Liver (tissue), 9 donors: ENCODE data around the gene TYW5. TPM values are rescaled to one million over a fixed set of nuclear protein-coding genes. Genes with fewer than 3 reads are reported as not detected.

Source experiments
- DNase-seq: peaks from one replicate; pipeline ENCODE4 v3.0.0-alpha.2; 2017; ENCODE audit warnings: low spot score
- H3K27ac ChIP-seq, 2 donors: one replicate each; pipeline ENCODE4 v1.7.0; 2013; ENCODE audit warnings: inconsistent platforms in 2 of 2, low read length in 2 of 2, control low read depth in 1 of 2, low read depth in 1 of 2, mild to moderate bottlenecking in 1 of 2
- H3K27me3 ChIP-seq, 4 donors: one replicate each; pipeline versions ENCODE4 v1.6.1 to v1.7.0; 2013; ENCODE audit warnings: low read length in 3 of 4, inconsistent platforms in 1 of 4, mild to moderate bottlenecking in 1 of 4, moderate library complexity in 1 of 4; ENCODE audit not compliant: control insufficient read depth in 4 of 4, insufficient read depth in 4 of 4
- H3K36me3 ChIP-seq, 4 donors: one replicate each; pipeline versions ENCODE4 v1.6.1 to v1.7.0; 2013; ENCODE audit warnings: low read length in 3 of 4, mild to moderate bottlenecking in 3 of 4, low read depth in 1 of 4, moderate library complexity in 1 of 4; ENCODE audit not compliant: control insufficient read depth in 4 of 4, insufficient read depth in 3 of 4
- H3K4me1 ChIP-seq, 4 donors: one replicate each; pipeline versions ENCODE4 v1.6.1 to v1.7.0; 2013; ENCODE audit warnings: low read length in 3 of 4, mild to moderate bottlenecking in 3 of 4, moderate library complexity in 1 of 4; ENCODE audit not compliant: control insufficient read depth in 4 of 4, insufficient read depth in 4 of 4
- H3K4me3 ChIP-seq, 3 donors: one replicate each; pipeline versions ENCODE4 v1.6.1 to v1.7.0; 2013; ENCODE audit warnings: low read length in 3 of 3, control low read depth in 1 of 3, low read depth in 1 of 3, mild to moderate bottlenecking in 1 of 3
- H3K9ac ChIP-seq, 2 donors: one replicate each; pipeline ENCODE4 v1.7.0; 2013; ENCODE audit warnings: low read length in 2 of 2, mild to moderate bottlenecking in 2 of 2, moderate library complexity in 2 of 2, control low read depth in 1 of 2, low read depth in 1 of 2
- H3K9me3 ChIP-seq, 4 donors: one replicate each; pipeline versions ENCODE4 v1.6.1 to v1.7.0; 2013; ENCODE audit warnings: low read length in 3 of 4; ENCODE audit not compliant: control insufficient read depth in 4 of 4
- CTCF ChIP-seq: fragments of 150-350 bp; IDR thresholded peaks from 2 replicates; pipeline ENCODE4 v1.5.1; 2017; ENCODE audit warnings: improper control_type of control experiment, low read depth, low read length; ENCODE audit not compliant: missing input control
- EGR1 ChIP-seq, 2 donors: IDR thresholded peaks; 2 replicates each; pipeline ENCODE4 v1.6.1; 2016 to 2018; ENCODE audit warnings: antibody characterized with exemption in 2 of 2, low read depth in 2 of 2
- FOXA1 ChIP-seq: IDR thresholded peaks from 2 replicates; pipeline ENCODE4 v1.6.1; 2016; ENCODE audit warnings: antibody characterized with exemption
- GABPA ChIP-seq, 2 donors: IDR thresholded peaks in 1 of 2; conservative IDR thresholded peaks in 1 of 2; 2 replicates each; pipeline ENCODE4 v1.6.1; 2016; ENCODE audit warnings: antibody characterized with exemption in 2 of 2, mild to moderate bottlenecking in 1 of 2, moderate library complexity in 1 of 2
- HNF4A ChIP-seq, 2 donors: conservative IDR thresholded peaks; 2 replicates each; pipeline ENCODE4 v1.6.1; 2016; ENCODE audit warnings: antibody characterized with exemption in 2 of 2, mild to moderate bottlenecking in 2 of 2
- HNF4G ChIP-seq: IDR thresholded peaks from 2 replicates; pipeline ENCODE4 v1.6.1; 2016; ENCODE audit warnings: antibody characterized with exemption
- JUND ChIP-seq, 2 donors: IDR thresholded peaks; 2 replicates each; pipeline ENCODE4 v1.6.1; 2016; ENCODE audit warnings: antibody characterized with exemption in 2 of 2
- NR2F2 ChIP-seq: IDR thresholded peaks from 2 replicates; pipeline ENCODE4 v1.6.1; 2016; ENCODE audit warnings: antibody characterized with exemption
- RAD21 ChIP-seq, 2 donors: IDR thresholded peaks; 2 replicates each; pipeline ENCODE4 v1.6.1; 2016; ENCODE audit warnings: antibody characterized with exemption in 2 of 2, mild to moderate bottlenecking in 2 of 2
- YY1 ChIP-seq: IDR thresholded peaks from 2 replicates; pipeline ENCODE4 v1.6.1; 2016; ENCODE audit warnings: antibody characterized with exemption, mild to moderate bottlenecking
- WGBS: extraction: QIAGEN DNeasy Blood & Tissue Kit; methylation state at CpG from one replicate; pipeline ENCODE4 v1.1.7; 2013; 5-methylcytosine and 5-hydroxymethylcytosine counted together
- polyA plus RNA-seq, 2 donors: library from polyadenylated mRNA; stranded (reverse) in 1 of 2; unstranded in 1 of 2; fragments of 200-250 nt in 1 of 2; fragments of >200 nt in 1 of 2; fragmentation: Nextera tagmentation in 1 of 2; extraction: Ambion mirVana in 1 of 2; gene quantifications; one replicate each; pipeline versions ENCODE4 v1.2.1 to v1.2.3, GENCODE V29; 2013 to 2015
- total RNA-seq, 2 donors: library from RNA; depleted of rRNA; stranded (reverse); fragments of >200 nt; gene quantifications; one replicate each; pipeline ENCODE4 v1.2.3, GENCODE V29; 2014
- TF ChIP-seq, protein P1 (sequence below): IDR thresholded peaks from 2 replicates; pipeline ENCODE4 v1.6.1; 2016; ENCODE audit warnings: antibody characterized with exemption
- TF ChIP-seq, protein P2 (sequence below): IDR thresholded peaks from 2 replicates; pipeline ENCODE4 v1.6.1; 2016; ENCODE audit warnings: antibody characterized with exemption
- TF ChIP-seq, protein P3 (sequence below): IDR thresholded peaks from 2 replicates; pipeline ENCODE4 v1.6.1; 2016; ENCODE audit warnings: antibody characterized with exemption
- donor health status: healthy.
- donor health status: healthy.
- donor health status: healthy.
- donor health status: healthy.
- donor health status: healthy.

Gene TYW5
- total and polyA plus RNA-seq, 4 donors, result 2.0 to 6.8 (median 4.9) TPM

- no peak for DNase-seq
- Histone ChIP-seq H3K4me1 (peaks cover 0 to 19% (median 15%) of the 10 kb centered on the region in 4 donors), H3K9ac (peak overlapping the region in 1 of 2 donors; percentile 19), H3K36me3 (no peaks in the 10 kb centered on the region), H3K4me3 (peak overlapping the region; percentile 85 to 96 (median 93)), H3K27me3 (no peaks in the 10 kb centered on the region), H3K27ac (no peak overlapping the region), H3K9me3 (no peaks in the 10 kb centered on the region)
- TF ChIP-seq, protein P1, sequence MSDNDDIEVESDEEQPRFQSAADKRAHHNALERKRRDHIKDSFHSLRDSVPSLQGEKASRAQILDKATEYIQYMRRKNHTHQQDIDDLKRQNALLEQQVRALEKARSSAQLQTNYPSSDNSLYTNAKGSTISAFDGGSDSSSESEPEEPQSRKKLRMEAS, result peak; percentile 12
- TF ChIP-seq YY1, result no peak
- 43% methylated on average over 18 of the region's 18 CpGs for WGBS
Observed at GRCh38 chr2:199910338-199911051, 44.8 kb downstream of the TYW5 start.

DNA sequence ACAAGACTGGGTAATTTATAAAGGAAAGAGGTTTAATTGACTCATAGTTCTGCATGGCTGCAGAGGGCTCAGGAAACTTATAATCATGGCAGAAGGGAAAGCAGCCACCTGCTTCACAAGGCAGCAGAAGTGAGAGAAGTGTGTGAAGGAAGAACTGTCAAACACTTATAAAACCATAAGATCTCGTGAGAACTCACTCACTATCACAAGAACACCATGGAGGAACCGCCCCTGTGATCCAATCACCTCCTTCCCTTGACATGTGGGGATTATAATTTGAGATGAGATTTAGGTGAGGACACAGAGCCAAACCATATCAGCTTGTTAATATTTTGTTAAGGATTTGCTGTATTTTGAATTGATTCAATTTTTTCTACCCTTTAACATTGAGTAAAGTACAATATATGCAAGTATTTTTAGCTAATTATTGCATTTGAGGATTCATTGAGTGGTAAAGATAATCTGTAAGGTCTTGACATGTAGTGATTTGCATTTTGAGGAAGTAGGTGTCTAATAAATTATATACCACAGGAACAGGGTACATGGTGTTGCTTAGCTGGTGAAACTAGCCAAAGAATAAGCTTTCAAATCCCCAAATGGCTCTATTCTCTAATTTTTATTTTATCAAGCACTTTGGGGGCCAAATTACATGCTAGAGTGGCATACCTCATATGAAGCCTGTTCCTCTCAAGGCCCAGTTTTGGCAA lies 48.1 kb downstream of the TYW5 start:
- Histone ChIP-seq H3K27me3 (no peaks in the 10 kb centered on the region), H3K9ac (no peak overlapping the region), H3K27ac (no peak overlapping the region), H3K9me3 (no peaks in the 10 kb centered on the region), H3K36me3 (no peaks in the 10 kb centered on the region), H3K4me1 (peaks cover 0 to 14% (median 12%) of the 10 kb centered on the region in 4 donors), H3K4me3 (no peak overlapping the region)
- no peak for DNase-seq
- TF ChIP-seq HNF4A (conservative IDR thresholded peaks at IDR 0.05) (no peak), JUND (IDR thresholded peaks at IDR 0.05) (no peak)
- WGBS, result 82% methylated on average over 2 of the region's 2 CpGs

GRCh38 chr2:199903111-199903510 lies 52.2 kb downstream of the TYW5 start:
- no peak overlapping the region for H3K4me3 ChIP-seq
- no peaks in the 10 kb centered on the region for H3K4me1 ChIP-seq
- H3K27me3 ChIP-seq, result no peaks in the 10 kb centered on the region
- no peak overlapping the region for H3K27ac ChIP-seq
- 93% methylated on average over 1 of the region's 1 CpG for WGBS
- H3K9me3 ChIP-seq, result no peaks in the 10 kb centered on the region
- DNase-seq, result no peak
- no peaks in the 10 kb centered on the region for H3K36me3 ChIP-seq
- H3K9ac ChIP-seq, result no peak overlapping the region
- TF ChIP-seq JUND (IDR thresholded peaks at IDR 0.05) (no peak), FOXA1 (no peak), NR2F2 (no peak), GABPA (IDR thresholded peaks at IDR 0.05 in 1 of 2, conservative IDR thresholded peaks at IDR 0.05 in 1 of 2) (no peak), CTCF (no peak), HNF4A (conservative IDR thresholded peaks at IDR 0.05) (no peak), EGR1 (IDR thresholded peaks at IDR 0.05; ENCODE audit: low read depth in 2 of 2) (no peak), HNF4G (no peak), RAD21 (IDR thresholded peaks at IDR 0.05) (no peak)
- TF ChIP-seq, protein P2, sequence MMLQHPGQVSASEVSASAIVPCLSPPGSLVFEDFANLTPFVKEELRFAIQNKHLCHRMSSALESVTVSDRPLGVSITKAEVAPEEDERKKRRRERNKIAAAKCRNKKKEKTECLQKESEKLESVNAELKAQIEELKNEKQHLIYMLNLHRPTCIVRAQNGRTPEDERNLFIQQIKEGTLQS, result no peak
- TF ChIP-seq, protein P3, sequence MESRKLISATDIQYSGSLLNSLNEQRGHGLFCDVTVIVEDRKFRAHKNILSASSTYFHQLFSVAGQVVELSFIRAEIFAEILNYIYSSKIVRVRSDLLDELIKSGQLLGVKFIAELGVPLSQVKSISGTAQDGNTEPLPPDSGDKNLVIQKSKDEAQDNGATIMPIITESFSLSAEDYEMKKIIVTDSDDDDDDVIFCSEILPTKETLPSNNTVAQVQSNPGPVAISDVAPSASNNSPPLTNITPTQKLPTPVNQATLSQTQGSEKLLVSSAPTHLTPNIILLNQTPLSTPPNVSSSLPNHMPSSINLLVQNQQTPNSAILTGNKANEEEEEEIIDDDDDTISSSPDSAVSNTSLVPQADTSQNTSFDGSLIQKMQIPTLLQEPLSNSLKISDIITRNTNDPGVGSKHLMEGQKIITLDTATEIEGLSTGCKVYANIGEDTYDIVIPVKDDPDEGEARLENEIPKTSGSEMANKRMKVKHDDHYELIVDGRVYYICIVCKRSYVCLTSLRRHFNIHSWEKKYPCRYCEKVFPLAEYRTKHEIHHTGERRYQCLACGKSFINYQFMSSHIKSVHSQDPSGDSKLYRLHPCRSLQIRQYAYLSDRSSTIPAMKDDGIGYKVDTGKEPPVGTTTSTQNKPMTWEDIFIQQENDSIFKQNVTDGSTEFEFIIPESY, result no peak
